Measurements from ENCODE around the gene HS3ST3A1.

DNA sequence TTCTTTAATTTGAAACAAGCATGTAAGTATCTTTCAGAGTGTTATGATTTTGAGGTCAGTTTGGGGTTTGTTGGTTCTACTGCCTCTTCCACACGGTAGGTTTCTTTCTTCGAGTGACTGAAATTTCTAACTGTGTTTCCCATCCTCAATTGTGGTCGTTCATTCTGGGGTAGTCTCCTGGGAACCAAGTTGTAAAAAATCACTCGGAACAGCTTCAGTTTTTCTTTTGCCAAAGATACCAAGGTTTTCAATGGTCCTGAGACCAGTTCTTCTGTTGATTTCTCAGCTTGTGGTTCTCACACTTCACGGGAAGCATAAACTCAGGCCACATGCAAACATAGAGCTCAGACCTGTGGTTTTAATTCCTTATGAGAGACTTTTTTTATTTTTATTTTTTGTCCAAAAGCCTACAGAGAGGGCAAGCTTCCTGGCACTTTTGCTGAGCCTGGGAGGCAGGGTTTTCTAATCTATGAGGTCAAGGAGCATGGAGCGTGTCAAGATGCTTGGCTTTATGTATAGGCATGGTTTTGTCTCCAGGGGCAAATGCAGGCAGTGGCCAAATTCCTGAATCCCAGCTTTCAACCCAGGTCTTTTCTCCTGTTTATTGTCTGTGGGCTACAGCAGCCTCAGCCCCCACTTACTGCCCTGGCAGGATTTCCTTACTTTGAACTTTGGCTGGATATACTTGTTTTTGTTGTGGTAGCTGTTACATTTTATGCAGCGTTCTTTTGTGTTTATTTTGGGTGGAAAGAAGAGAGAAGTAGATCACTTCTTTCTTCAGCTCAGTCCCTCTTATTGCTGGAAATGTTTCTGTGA is 32.9 kb downstream of the HS3ST3A1 start:
- TF ChIP-seq, protein P1, sequence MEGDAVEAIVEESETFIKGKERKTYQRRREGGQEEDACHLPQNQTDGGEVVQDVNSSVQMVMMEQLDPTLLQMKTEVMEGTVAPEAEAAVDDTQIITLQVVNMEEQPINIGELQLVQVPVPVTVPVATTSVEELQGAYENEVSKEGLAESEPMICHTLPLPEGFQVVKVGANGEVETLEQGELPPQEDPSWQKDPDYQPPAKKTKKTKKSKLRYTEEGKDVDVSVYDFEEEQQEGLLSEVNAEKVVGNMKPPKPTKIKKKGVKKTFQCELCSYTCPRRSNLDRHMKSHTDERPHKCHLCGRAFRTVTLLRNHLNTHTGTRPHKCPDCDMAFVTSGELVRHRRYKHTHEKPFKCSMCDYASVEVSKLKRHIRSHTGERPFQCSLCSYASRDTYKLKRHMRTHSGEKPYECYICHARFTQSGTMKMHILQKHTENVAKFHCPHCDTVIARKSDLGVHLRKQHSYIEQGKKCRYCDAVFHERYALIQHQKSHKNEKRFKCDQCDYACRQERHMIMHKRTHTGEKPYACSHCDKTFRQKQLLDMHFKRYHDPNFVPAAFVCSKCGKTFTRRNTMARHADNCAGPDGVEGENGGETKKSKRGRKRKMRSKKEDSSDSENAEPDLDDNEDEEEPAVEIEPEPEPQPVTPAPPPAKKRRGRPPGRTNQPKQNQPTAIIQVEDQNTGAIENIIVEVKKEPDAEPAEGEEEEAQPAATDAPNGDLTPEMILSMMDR (IDR thresholded peaks at IDR 0.05 in 8 of 11, conservative IDR thresholded peaks at IDR 0.05 in 3 of 11): no peak
- no peak for TF ChIP-seq POLR2AphosphoS5 (IDR thresholded peaks at IDR 0.05)
